HCT116 (cell line): ENCODE data around the gene STRN3. TPM values are rescaled to one million over a fixed set of nuclear protein-coding genes. Genes with fewer than 3 reads are reported as not detected.

Experiments used
- ATAC-seq: fragments of 200-7000 bp; cut with Tn5 transposase; 2 replicates; pipeline ENCODE4 v1.9.1; 2020; ENCODE audit warnings: mild to moderate bottlenecking, moderate library complexity
- BruUV-seq: library from RNA; stranded (reverse); fragments of 400-500 nt; replicated peaks from 2 replicates; lab custom pipeline; 2021; lab: Mats Ljungman, UMichigan
- CTCF ChIA-PET: fragments of 300-600 bp; sonication (Branson Sonifier 250); formaldehyde crosslinking; loops from one replicate; lab custom pipeline; 2021; ENCODE audit warnings: antibody characterized with exemption; lab: Charles Lee
- POLR2A ChIA-PET: fragments of 300-600, 350-600 bp; sonication (Branson Sonifier 250); formaldehyde crosslinking; loops from one replicate; lab custom pipeline; 2021; ENCODE audit warnings: antibody characterized with exemption; lab: Charles Lee
- RAD21 ChIA-PET, 2 experiments: fragments of 300-600 bp; sonication (Branson Sonifier 250); formaldehyde crosslinking; loops; one replicate each; lab custom pipeline; 2023; ENCODE audit warnings: low total read pairs in 2 of 2; ENCODE audit not compliant: uncharacterized antibody in 2 of 2, unreplicated experiment in 2 of 2, low non-redundant PET in 1 of 2; lab: Charles Lee
- DNase-seq: peaks from one replicate; pipeline ENCODE4 v3.0.0-alpha.2; 2010; ENCODE audit warnings: low read depth, low spot score
- H2AFZ ChIP-seq: fragments of 200-600 bp; shearing (Covaris generic), sonication (generic); 2 replicates; pipeline ENCODE4 v1.6.1; 2017; ENCODE audit warnings: low read depth, mixed run types, mixed read lengths, antibody characterized with exemption, low read length; ENCODE audit not compliant: poor library complexity, severe bottlenecking
- H3K27ac ChIP-seq: 2 replicates; pipeline ENCODE4 v1.5.1; 2012; ENCODE audit warnings: low read depth, low read length
- H3K27me3 ChIP-seq: fragments of 200-600 bp; sonication (generic); 2 replicates; pipeline ENCODE4 v1.6.1; 2016; ENCODE audit warnings: mixed run types, low read length, mixed read lengths; ENCODE audit not compliant: insufficient read depth
- H3K36me3 ChIP-seq, 2 experiments: fragments of 200-500 bp in 1 of 2; fragments of 200-600 bp in 1 of 2; sonication (Bioruptor generic) in 1 of 2; sonication (generic) in 1 of 2; 2 replicates each; pipeline versions ENCODE4 v1.5.1 to v1.6.1; 2014 to 2016; ENCODE audit warnings: low read length in 2 of 2, inconsistent platforms in 1 of 2, mixed read lengths in 1 of 2, mixed run types in 1 of 2; ENCODE audit not compliant: insufficient read depth in 2 of 2, control insufficient read depth in 1 of 2
- H3K4me1 ChIP-seq, 2 experiments: fragments of 200-600 bp in 1 of 2; sonication (generic) in 1 of 2; 2 replicates each; pipeline versions ENCODE4 v1.5.1 to v1.6.1; 2012 to 2017; ENCODE audit warnings: low read length in 2 of 2, inconsistent platforms in 1 of 2, mild to moderate bottlenecking in 1 of 2, mixed read lengths in 1 of 2, mixed run types in 1 of 2, moderate library complexity in 1 of 2; ENCODE audit not compliant: insufficient read depth in 2 of 2, control insufficient read depth in 1 of 2
- H3K4me2 ChIP-seq: fragments of 200-600 bp; sonication (generic); 2 replicates; pipeline ENCODE4 v1.6.1; 2017; ENCODE audit warnings: mixed run types, low read length, mixed read lengths
- H3K4me3 ChIP-seq, 2 experiments: fragments of 200-600 bp in 1 of 2; sonication (generic) in 1 of 2; replicated peaks in 1 of 2; 2 replicates each; pipeline ENCODE4 v1.5.1; 2011 to 2016; ENCODE audit warnings: low read length in 2 of 2, control low read depth in 1 of 2, low read depth in 1 of 2, mild to moderate bottlenecking in 1 of 2, mixed read lengths in 1 of 2, mixed run types in 1 of 2
- H3K79me2 ChIP-seq: fragments of 200-600 bp; sonication (generic); 2 replicates; pipeline ENCODE4 v1.6.1; 2017; ENCODE audit warnings: mild to moderate bottlenecking, mixed run types, low read length, moderate library complexity, mixed read lengths; ENCODE audit not compliant: insufficient read depth
- H3K9ac ChIP-seq: fragments of 200-600 bp; sonication (generic); 2 replicates; pipeline ENCODE4 v1.6.1; 2016; ENCODE audit warnings: low read length, mixed read lengths
- H3K9me2 ChIP-seq: fragments of 200-600 bp; sonication (generic), shearing (Covaris generic); 2 replicates; pipeline ENCODE4 v1.6.1; 2017; ENCODE audit warnings: mixed run types, mild to moderate bottlenecking, moderate library complexity; ENCODE audit not compliant: insufficient read depth
- H3K9me3 ChIP-seq, 2 experiments: fragments of 200-500 bp in 1 of 2; fragments of 200-600 bp in 1 of 2; sonication (Bioruptor generic) in 1 of 2; sonication (generic) in 1 of 2; 2 replicates each; pipeline ENCODE4 v1.6.1; 2014 to 2017; ENCODE audit warnings: low read length in 2 of 2, mixed read lengths in 2 of 2, inconsistent platforms in 1 of 2, low read depth in 1 of 2, mild to moderate bottlenecking in 1 of 2, mixed run types in 1 of 2, moderate library complexity in 1 of 2; ENCODE audit not compliant: control insufficient read depth in 1 of 2, insufficient read depth in 1 of 2
- H4K20me1 ChIP-seq: fragments of 200-600 bp; sonication (generic), shearing (Covaris generic); 2 replicates; pipeline ENCODE4 v1.6.1; 2017; ENCODE audit warnings: mixed run types, mild to moderate bottlenecking, moderate library complexity; ENCODE audit not compliant: insufficient read depth
- CBX3 ChIP-seq: IDR thresholded peaks from 2 replicates; pipeline ENCODE4 v1.6.1; 2012; ENCODE audit warnings: low read depth
- EGR1 ChIP-seq: IDR thresholded peaks from 2 replicates; pipeline ENCODE4 v1.6.1; 2012; ENCODE audit warnings: low read depth
- ELF1 ChIP-seq: IDR thresholded peaks from 2 replicates; pipeline ENCODE4 v1.6.1; 2012; ENCODE audit warnings: low read depth, borderline replicate concordance
- EZH2 ChIP-seq: fragments of 200-600 bp; sonication (generic); IDR thresholded peaks from 2 replicates; pipeline ENCODE4 v1.6.1; 2017; ENCODE audit warnings: antibody characterized with exemption, mixed run types
- FOSL1 ChIP-seq: IDR thresholded peaks from 2 replicates; pipeline ENCODE4 v1.6.1; 2012; ENCODE audit warnings: low read depth
- MAX ChIP-seq: IDR thresholded peaks from 2 replicates; pipeline ENCODE4 v1.6.1; 2012
- POLR2AphosphoS5 ChIP-seq: IDR thresholded peaks from 2 replicates; pipeline ENCODE4 v1.6.1; 2011; ENCODE audit warnings: mild to moderate bottlenecking, low read depth, low read length, moderate library complexity
- RAD21 ChIP-seq: IDR thresholded peaks from 2 replicates; pipeline ENCODE4 v1.6.1; 2012; ENCODE audit warnings: low read depth, mild to moderate bottlenecking
- REST ChIP-seq: IDR thresholded peaks from 2 replicates; pipeline ENCODE4 v1.6.1; 2012; ENCODE audit warnings: low read depth
- SP1 ChIP-seq: IDR thresholded peaks from 2 replicates; pipeline ENCODE4 v1.6.1; 2012; ENCODE audit warnings: low read depth
- SRF ChIP-seq: IDR thresholded peaks from 2 replicates; pipeline ENCODE4 v1.6.1; 2012; ENCODE audit warnings: low read depth
- TCF7L2 ChIP-seq: IDR thresholded peaks from 2 replicates; pipeline ENCODE4 v1.7.0; 2011; ENCODE audit warnings: borderline replicate concordance, inconsistent platforms; ENCODE audit not compliant: insufficient read depth, insufficient read length; ENCODE audit errors: extremely low read depth
- YY1 ChIP-seq: IDR thresholded peaks from 2 replicates; pipeline ENCODE4 v1.6.1; 2011; ENCODE audit warnings: low read length, low read depth, moderate library complexity, mild to moderate bottlenecking; ENCODE audit not compliant: insufficient replicate concordance; ENCODE audit errors: extremely low read depth
- ZBTB33 ChIP-seq: IDR thresholded peaks from 2 replicates; pipeline ENCODE4 v1.6.1; 2011; ENCODE audit warnings: mild to moderate bottlenecking, low read length, moderate library complexity; ENCODE audit not compliant: insufficient replicate concordance; ENCODE audit errors: extremely low read depth
- ZFX ChIP-seq: fragments of 450-650 bp; IDR thresholded peaks from 2 replicates; pipeline ENCODE4 v1.6.1; 2017
- intact Hi-C: fragments of 100-400 bp; cut with micrococcal nuclease; formaldehyde crosslinking; loops from 2 replicates; pipeline ENCODE4 v1.10.0; 2022
- total RNA-seq: library from RNA; stranded (reverse); gene quantifications from one replicate; pipeline ENCODE4 v1.2.1, GENCODE V29; 2021; ENCODE audit not compliant: unreplicated experiment

Gene STRN3
- total RNA-seq, 1 experiment from 2014 or later, result 43.4 TPM

GRCh38 chr14:31057701-31058364 lies 31.7 kb upstream of the STRN3 start:
- Histone ChIP-seq H3K9me2 (no peaks in the 10 kb centered on the region), H3K4me3 (no peak overlapping the region), H2AFZ (no peak overlapping the region), H3K27ac (no peak overlapping the region), H3K36me3 (no peaks in the 10 kb centered on the region)
- no peak for ATAC-seq
- BruUV-seq, result no TSS peak
- CTCF ChIA-PET, result no interaction called here
- TF ChIP-seq FOSL1 (no peak), REST (no peak), ZBTB33 (no peak), TCF7L2 (no peak), EZH2 (no peak), EGR1 (no peak), SRF (no peak), RAD21 (no peak), YY1 (no peak), ZFX (no peak), ELF1 (no peak), MAX (no peak), SP1 (no peak), POLR2AphosphoS5 (no peak), CBX3 (no peak)
- TF ChIP-seq, all 23 proteins: peak for 0
- intact Hi-C loops, result no loop called here
- Histone ChIP-seq H3K27me3 (no peaks in the 10 kb centered on the region), H3K9ac (no peak overlapping the region), H3K4me1 (peaks cover 33 to 43% of the 10 kb centered on the region in 2 experiments), H3K9me3 (no peaks in the 10 kb centered on the region), H4K20me1 (no peaks in the 10 kb centered on the region), H3K79me2 (no peaks in the 10 kb centered on the region), H3K4me2 (no peak overlapping the region)
- no peak for DNase-seq
- POLR2A ChIA-PET, result interaction anchor here (0.7 to 0.9 kb wide), 2 partner anchors 14 to 32 kb away, joined by 3 read pairs; partner anchors contain the start of genes AP4S1 and STRN3
- RAD21 ChIA-PET, result interaction anchor here in 1 of 2 experiments (0.6 kb wide), 1 partner anchor 17 kb away, joined by 3 read pairs; no protein-coding TSS in a partner anchor
